ENCODE data around the gene EOLA1.
A peak's percentile ranks its signal among the peaks of the same experiment; 100 is the strongest.
"Not testable (repeated sequence)": the region's sequence is repeated elsewhere in the genome, so short reads cannot be mapped to it uniquely, and the experiment has no call there.

The EOLA1 gene

GRCh38 chrX:149521438-149521837 lies 19.4 kb upstream of the EOLA1 start:
- no peak overlapping the region for H3K4me3 ChIP-seq (ENCODE audit: low read depth, low read length)
- TF ChIP-seq CTCF (IDR thresholded peaks at IDR 0.05; ENCODE audit: low read depth, low read length) = no peak
- in situ Hi-C loops (cut with HindIII; ENCODE audit: low sequenced_read_pairs) = no loop called here
- no peak for DNase-seq (ENCODE audit: low read depth, low spot score)

GRCh38 chrX:149522916-149523315 lies 17.9 kb upstream of the EOLA1 start:
- TF ChIP-seq CTCF (IDR thresholded peaks at IDR 0.05; ENCODE audit: low read depth, low read length) = no peak
- DNase-seq (ENCODE audit: low read depth, low spot score) = no peak
- in situ Hi-C loops (cut with HindIII; ENCODE audit: low sequenced_read_pairs) = no loop called here
- no peak overlapping the region for H3K4me3 ChIP-seq (ENCODE audit: low read depth, low read length)

- DNase-seq (ENCODE audit: low read depth, low spot score) = peak; percentile 81
- in situ Hi-C loops (cut with HindIII; ENCODE audit: low sequenced_read_pairs) = not testable (repeated sequence)
Measured at GRCh38 chrX:149525389-149525788, 15.4 kb upstream of the EOLA1 start.

GRCh38 chrX:149525903-149526302 lies 14.9 kb upstream of the EOLA1 start:
- DNase-seq (ENCODE audit: low read depth, low spot score); in situ Hi-C loops (cut with HindIII; ENCODE audit: low sequenced_read_pairs); H3K4me3 ChIP-seq (ENCODE audit: low read depth, low read length): not testable (repeated sequence)

More at GRCh38 chrX:149525389-149525788, 15.4 kb upstream of the EOLA1 start:
- not testable (repeated sequence) for H3K4me3 ChIP-seq (ENCODE audit: low read depth, low read length)

GRCh38 chrX:149526318-149527033 lies 14.3 kb upstream of the EOLA1 start:
- in situ Hi-C loops (cut with HindIII; ENCODE audit: low sequenced_read_pairs); H3K4me3 ChIP-seq (ENCODE audit: low read depth, low read length); DNase-seq (ENCODE audit: low read depth, low spot score): not testable (repeated sequence)

- no peak overlapping the region for H3K4me3 ChIP-seq (ENCODE audit: low read depth, low read length)
- DNase-seq (ENCODE audit: low read depth, low spot score) = peak; percentile 33
- in situ Hi-C loops (cut with HindIII; ENCODE audit: low sequenced_read_pairs) = no loop called here
- TF ChIP-seq CTCF (IDR thresholded peaks at IDR 0.05; ENCODE audit: low read depth, low read length) = peak; percentile 59
Measured at GRCh38 chrX:149527705-149528104, 13.1 kb upstream of the EOLA1 start.

- TF ChIP-seq CTCF (IDR thresholded peaks at IDR 0.05; ENCODE audit: low read depth, low read length) = no peak
- in situ Hi-C loops (cut with HindIII; ENCODE audit: low sequenced_read_pairs) = no loop called here
- DNase-seq (ENCODE audit: low read depth, low spot score) = no peak
- H3K4me3 ChIP-seq (ENCODE audit: low read depth, low read length) = no peak overlapping the region
Measured at GRCh38 chrX:149528381-149528780, 12.4 kb upstream of the EOLA1 start.

GRCh38 chrX:149531599-149531998 lies 9.2 kb upstream of the EOLA1 start:
- no peak for TF ChIP-seq CTCF (IDR thresholded peaks at IDR 0.05; ENCODE audit: low read depth, low read length)
- in situ Hi-C loops (cut with HindIII; ENCODE audit: low sequenced_read_pairs) = no loop called here
- no peak for DNase-seq (ENCODE audit: low read depth, low spot score)
- no peak overlapping the region for H3K4me3 ChIP-seq (ENCODE audit: low read depth, low read length)

- H3K4me3 ChIP-seq (ENCODE audit: low read depth, low read length); in situ Hi-C loops (cut with HindIII; ENCODE audit: low sequenced_read_pairs); DNase-seq (ENCODE audit: low read depth, low spot score): not testable (repeated sequence)
Measured at GRCh38 chrX:149532868-149533267, 7.9 kb upstream of the EOLA1 start.

GRCh38 chrX:149533999-149534398 lies 6.8 kb upstream of the EOLA1 start:
- H3K4me3 ChIP-seq (ENCODE audit: low read depth, low read length); DNase-seq (ENCODE audit: low read depth, low spot score); in situ Hi-C loops (cut with HindIII; ENCODE audit: low sequenced_read_pairs): not testable (repeated sequence)

GRCh38 chrX:149534926-149535602 lies 5.7 kb upstream of the EOLA1 start:
- in situ Hi-C loops (cut with HindIII; ENCODE audit: low sequenced_read_pairs); DNase-seq (ENCODE audit: low read depth, low spot score); H3K4me3 ChIP-seq (ENCODE audit: low read depth, low read length): not testable (repeated sequence)

- in situ Hi-C loops (cut with HindIII; ENCODE audit: low sequenced_read_pairs); H3K4me3 ChIP-seq (ENCODE audit: low read depth, low read length); DNase-seq (ENCODE audit: low read depth, low spot score): not testable (repeated sequence)
Measured at GRCh38 chrX:149537474-149537873, 3.3 kb upstream of the EOLA1 start.
